ENCODE data around the gene XRN2. TPM values are rescaled to one million over a fixed set of nuclear protein-coding genes. Genes with fewer than 3 reads are reported as not detected.

Gene XRN2
- total RNA-seq, 1 donor from 2014 or later, result 239 TPM

DNA sequence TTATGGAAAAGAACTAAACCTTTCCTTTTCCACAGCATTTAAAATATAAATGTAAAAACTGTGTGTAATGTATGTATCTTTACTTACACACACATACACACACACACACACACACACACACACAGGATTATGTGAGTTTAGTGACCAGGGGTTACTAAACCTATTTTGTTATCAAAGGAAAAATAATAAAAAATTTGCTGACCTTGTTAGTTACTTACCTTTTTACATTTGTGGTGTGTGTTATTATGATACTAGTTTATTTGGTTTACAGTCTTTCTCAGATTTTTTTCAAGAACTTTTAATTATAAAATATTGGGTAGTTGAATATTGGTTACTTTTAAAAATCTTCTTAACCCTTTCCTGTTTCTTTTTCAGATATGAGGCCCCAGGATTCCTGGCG is 78.5 kb downstream of the XRN2 start:
- DNase-seq (ENCODE audit: low spot score), result no peak
- Mint-ChIP-seq H3K27me3 (ENCODE audit: insufficient read depth, low read depth) (no peaks in the 10 kb centered on the region), H3K4me1 (peaks cover 7% of the 10 kb centered on the region), H3K27ac (no peak overlapping the region), H3K9me3 (no peaks in the 10 kb centered on the region), H3K36me3 (peaks cover 19% of the 10 kb centered on the region), H3K4me3 (no peak overlapping the region)
- Histone ChIP-seq H3K4me2 (no peak overlapping the region), H4K20me1 (ENCODE audit: low read depth) (peaks cover 46% of the 10 kb centered on the region), H3K4me1 (peaks cover 32% of the 10 kb centered on the region), H3K27ac (no peak overlapping the region), H2AFZ (replicated peaks) (no peak overlapping the region), H3K79me2 (ENCODE audit: low read depth) (peaks cover 39% of the 10 kb centered on the region), H3F3A (ENCODE audit: low read depth) (peaks cover 10% of the 10 kb centered on the region), H3K4me3 (no peak overlapping the region), H3K9ac (no peak overlapping the region), H3K36me3 (peaks cover 21% of the 10 kb centered on the region), H3K27me3 (no peaks in the 10 kb centered on the region), H3K9me3 (ENCODE audit: low read depth) (no peaks in the 10 kb centered on the region)
- TF ChIP-seq, protein P1, sequence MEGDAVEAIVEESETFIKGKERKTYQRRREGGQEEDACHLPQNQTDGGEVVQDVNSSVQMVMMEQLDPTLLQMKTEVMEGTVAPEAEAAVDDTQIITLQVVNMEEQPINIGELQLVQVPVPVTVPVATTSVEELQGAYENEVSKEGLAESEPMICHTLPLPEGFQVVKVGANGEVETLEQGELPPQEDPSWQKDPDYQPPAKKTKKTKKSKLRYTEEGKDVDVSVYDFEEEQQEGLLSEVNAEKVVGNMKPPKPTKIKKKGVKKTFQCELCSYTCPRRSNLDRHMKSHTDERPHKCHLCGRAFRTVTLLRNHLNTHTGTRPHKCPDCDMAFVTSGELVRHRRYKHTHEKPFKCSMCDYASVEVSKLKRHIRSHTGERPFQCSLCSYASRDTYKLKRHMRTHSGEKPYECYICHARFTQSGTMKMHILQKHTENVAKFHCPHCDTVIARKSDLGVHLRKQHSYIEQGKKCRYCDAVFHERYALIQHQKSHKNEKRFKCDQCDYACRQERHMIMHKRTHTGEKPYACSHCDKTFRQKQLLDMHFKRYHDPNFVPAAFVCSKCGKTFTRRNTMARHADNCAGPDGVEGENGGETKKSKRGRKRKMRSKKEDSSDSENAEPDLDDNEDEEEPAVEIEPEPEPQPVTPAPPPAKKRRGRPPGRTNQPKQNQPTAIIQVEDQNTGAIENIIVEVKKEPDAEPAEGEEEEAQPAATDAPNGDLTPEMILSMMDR (IDR thresholded peaks at IDR 0.05), result no peak
- TF ChIP-seq EZH2phosphoT487 (IDR thresholded peaks at IDR 0.05) (no peak), EZH2 (IDR thresholded peaks at IDR 0.05) (no peak)

DNA sequence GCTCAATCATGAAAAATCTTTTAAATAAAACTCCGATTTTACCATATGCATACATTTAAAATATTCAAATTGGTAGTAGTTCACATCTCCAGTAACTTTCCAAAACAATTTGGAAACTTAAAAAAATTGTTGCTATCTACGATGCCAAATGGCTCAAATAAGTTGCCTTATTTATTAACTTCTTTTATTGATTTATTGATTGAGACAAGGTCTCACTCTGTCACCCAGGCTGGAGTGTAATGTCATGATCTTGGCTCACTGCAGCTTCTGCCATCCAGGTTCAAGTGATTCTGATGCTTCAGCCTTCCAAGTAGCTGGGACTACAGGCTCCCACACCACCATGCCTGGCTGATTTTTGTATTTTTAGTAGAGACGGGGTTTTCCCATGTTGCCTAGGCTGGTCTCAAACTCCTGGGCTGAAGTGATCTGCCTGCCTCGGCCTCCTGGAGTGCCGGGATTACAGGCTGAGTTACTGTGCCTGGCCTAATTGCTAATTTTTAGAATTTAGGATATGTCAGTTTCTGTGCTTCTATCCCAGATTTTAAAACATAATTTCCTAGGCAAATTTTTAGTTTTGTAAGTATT is 81.3 kb downstream of the XRN2 start:
- Mint-ChIP-seq H3K36me3 (peaks cover 23% of the 10 kb centered on the region), H3K27me3 (ENCODE audit: insufficient read depth, low read depth) (no peaks in the 10 kb centered on the region), H3K4me3 (no peak overlapping the region), H3K4me1 (peaks cover 5% of the 10 kb centered on the region), H3K9me3 (no peaks in the 10 kb centered on the region), H3K27ac (no peak overlapping the region)
- Histone ChIP-seq H2AFZ (replicated peaks) (no peak overlapping the region), H3K36me3 (peaks cover 21% of the 10 kb centered on the region), H3K27me3 (peaks cover 7% of the 10 kb centered on the region), H3K4me3 (no peak overlapping the region), H3K4me2 (no peak overlapping the region), H3K27ac (no peak overlapping the region), H3K4me1 (peaks cover 32% of the 10 kb centered on the region), H3K9me3 (ENCODE audit: low read depth) (no peaks in the 10 kb centered on the region), H3K9ac (no peak overlapping the region), H4K20me1 (ENCODE audit: low read depth) (peaks cover 37% of the 10 kb centered on the region), H3K79me2 (ENCODE audit: low read depth) (peaks cover 14% of the 10 kb centered on the region), H3F3A (ENCODE audit: low read depth) (peaks cover 21% of the 10 kb centered on the region)
- no peak for DNase-seq (ENCODE audit: low spot score)
- TF ChIP-seq, protein P1 (IDR thresholded peaks at IDR 0.05), result no peak
- no peak for TF ChIP-seq EZH2phosphoT487 (IDR thresholded peaks at IDR 0.05)
- TF ChIP-seq EZH2 (IDR thresholded peaks at IDR 0.05), result no peak

DNA sequence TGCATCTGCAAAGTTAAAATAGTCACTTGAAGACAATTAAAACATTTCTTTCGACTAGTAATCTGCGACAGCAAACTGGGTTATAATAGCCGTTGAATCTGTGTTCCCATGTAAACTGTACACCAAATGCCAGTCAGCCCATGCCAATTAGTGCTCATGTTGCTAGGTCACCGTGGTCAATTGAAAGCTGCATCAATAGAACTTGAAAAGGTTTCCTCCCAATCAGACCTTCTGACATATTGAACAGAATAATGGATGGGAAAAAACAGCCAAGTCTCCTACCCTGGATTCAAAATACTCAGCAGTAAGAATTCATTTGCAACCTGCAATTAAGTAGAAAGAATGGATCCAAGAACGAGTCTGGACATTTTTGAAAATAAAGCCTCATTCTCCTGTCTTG is 83.0 kb downstream of the XRN2 start:
- TF ChIP-seq EZH2phosphoT487 (IDR thresholded peaks at IDR 0.05) (no peak), EZH2 (IDR thresholded peaks at IDR 0.05) (no peak)
- TF ChIP-seq, protein P1 (IDR thresholded peaks at IDR 0.05), result no peak
- Mint-ChIP-seq H3K27me3 (ENCODE audit: insufficient read depth, low read depth) (peaks cover 7% of the 10 kb centered on the region), H3K9me3 (no peaks in the 10 kb centered on the region), H3K4me3 (no peak overlapping the region), H3K36me3 (peaks cover 23% of the 10 kb centered on the region), H3K4me1 (peaks cover 8% of the 10 kb centered on the region), H3K27ac (no peak overlapping the region)
- no peak overlapping the region for H3K4me2 ChIP-seq
- H3K4me1 ChIP-seq, result peaks cover 36% of the 10 kb centered on the region
- peaks cover 12% of the 10 kb centered on the region for H3K36me3 ChIP-seq
- H3K27ac ChIP-seq, result no peak overlapping the region
- H3K9ac ChIP-seq, result no peak overlapping the region
- peaks cover 24% of the 10 kb centered on the region for H3K27me3 ChIP-seq
- H3K9me3 ChIP-seq (ENCODE audit: low read depth), result no peaks in the 10 kb centered on the region
- H3K79me2 ChIP-seq (ENCODE audit: low read depth), result peaks cover 4% of the 10 kb centered on the region
- H2AFZ ChIP-seq (replicated peaks), result no peak overlapping the region
- peaks cover 41% of the 10 kb centered on the region for H4K20me1 ChIP-seq (ENCODE audit: low read depth)
- H3F3A ChIP-seq (ENCODE audit: low read depth), result peaks cover 28% of the 10 kb centered on the region
- no peak overlapping the region for H3K4me3 ChIP-seq
- no peak for DNase-seq (ENCODE audit: low spot score)
